H1 (cell line): ENCODE results near the gene GREB1L. TPM values are rescaled to one million over a fixed set of nuclear protein-coding genes. Genes with fewer than 3 reads are reported as not detected.

Source experiments
- ATF3 ChIP-seq: IDR thresholded peaks from 2 replicates; pipeline ENCODE4 v1.6.1; 2011; ENCODE audit warnings: low read depth, mild to moderate bottlenecking, low read length; ENCODE audit not compliant: insufficient read depth
- CHD7 ChIP-seq: fragments of 300-600 bp; sonication (generic); IDR thresholded peaks from 2 replicates; pipeline ENCODE4 v1.7.1; 2012; ENCODE audit warnings: low read length, moderate library complexity, mild to moderate bottlenecking, inconsistent platforms; ENCODE audit not compliant: insufficient replicate concordance
- GTF2F1 ChIP-seq: IDR thresholded peaks from 2 replicates; pipeline ENCODE4 v1.6.1; 2012; ENCODE audit warnings: low read depth, low read length, improper control_type of control experiment, borderline replicate concordance
- KDM1A ChIP-seq: fragments of 200-600, 300-600 bp; sonication (generic); IDR thresholded peaks from 2 replicates; pipeline ENCODE4 v1.7.1; 2016; ENCODE audit warnings: mild to moderate bottlenecking, low read length, borderline replicate concordance
- MAX ChIP-seq: IDR thresholded peaks from 2 replicates; pipeline ENCODE4 v1.6.1; 2012; ENCODE audit warnings: inconsistent platforms
- PHF8 ChIP-seq: fragments of 200-600 bp; sonication (generic); conservative IDR thresholded peaks from 2 replicates; pipeline ENCODE4 v1.7.1; 2012; ENCODE audit warnings: low read depth, mild to moderate bottlenecking, inconsistent platforms, low read length, moderate library complexity
- RFX5 ChIP-seq: IDR thresholded peaks from 2 replicates; pipeline ENCODE4 v1.6.1; 2011; ENCODE audit warnings: low read depth, low read length, improper control_type of control experiment, borderline replicate concordance
- SIX5 ChIP-seq: IDR thresholded peaks from 2 replicates; pipeline ENCODE4 v1.6.1; 2011; ENCODE audit warnings: mild to moderate bottlenecking, low read depth, low read length
- TBP ChIP-seq: IDR thresholded peaks from 2 replicates; pipeline ENCODE4 v1.6.1; 2011; ENCODE audit warnings: low read depth, low read length, improper control_type of control experiment
- YY1 ChIP-seq: IDR thresholded peaks from 2 replicates; pipeline ENCODE4 v1.6.1; 2011; ENCODE audit warnings: low read depth, mild to moderate bottlenecking, low read length
- polyA plus RNA-seq, 7 experiments: library from polyadenylated mRNA; depleted of rRNA in 3 of 7; stranded (reverse) in 5 of 7; unstranded in 2 of 7; fragments of >200 nt in 5 of 7; fragments of 200-250 nt in 2 of 7; gene quantifications; 1 replicate in 5 of 7; 2 replicates in 1 of 7; 4 replicates in 1 of 7; pipeline versions ENCODE4 v1.2.1 to v1.2.3, GENCODE V29; 2011 to 2013; ENCODE audit warnings: missing spikeins in 2 of 7, mixed read lengths in 2 of 7
- total RNA-seq: library from RNA; stranded (reverse); fragmentation: NEBNext Ultra II Directional; extraction: Animal tissue kit (Norgen Biotek cat#: 25700); gene quantifications from 2 replicates; pipeline ENCODE4 v1.2.1, GENCODE V29; 2021

GREB1L gene
- total and polyA plus RNA-seq, 2 of the 8 experiments (the other 6 are each of a cell fraction or from before 2014, with no cell fraction given) = 0.34 to 1.6 TPM

GRCh38 chr18:21443776-21444464, 201.9 kb downstream of the GREB1L start (continued):
- no peak for TF ChIP-seq CHD7
- no peak for TF ChIP-seq GTF2F1
- no peak for TF ChIP-seq KDM1A
- TF ChIP-seq PHF8 = no peak
- TF ChIP-seq TBP = no peak
- TF ChIP-seq MAX = no peak
- TF ChIP-seq RFX5 = no peak
- TF ChIP-seq YY1 = no peak
- no peak for TF ChIP-seq SIX5
- no peak for TF ChIP-seq ATF3
